Hematopoietic multipotent progenitor cell treated with erythropoietin and hydrocortisone succinate and interleukin-3 and kit ligand, for 4 days (in vitro differentiated cells): ENCODE results near the gene TFDP3.

Source experiments
- DNase-seq: peaks from one replicate; pipeline ENCODE4 v3.0.0-alpha.2; 2015

The TFDP3 gene

GRCh38 chrX:133185938-133186337 is 32.2 kb downstream of the TFDP3 start:
- DNase-seq: no peak

GRCh38 chrX:133185119-133185518 is 33.0 kb downstream of the TFDP3 start:
- DNase-seq: no peak

- DNase-seq: no peak
Measured at GRCh38 chrX:133183806-133184205, 34.3 kb downstream of the TFDP3 start.

- no peak for DNase-seq
Measured at GRCh38 chrX:133179500-133179899, 38.7 kb downstream of the TFDP3 start.

- no peak for DNase-seq
Measured at GRCh38 chrX:133177202-133177601, 41.0 kb downstream of the TFDP3 start.

- DNase-seq: no peak
Measured at GRCh38 chrX:133175605-133176004, 42.5 kb downstream of the TFDP3 start.

- no peak for DNase-seq
Measured at GRCh38 chrX:133175162-133175561, 43.0 kb downstream of the TFDP3 start.

GRCh38 chrX:133171962-133172708 is 46.0 kb downstream of the TFDP3 start:
- DNase-seq: peak; percentile 54
